RWPE2 (cell line): ENCODE data around the gene FTO.

ENCODE experiments used
- ATAC-seq: fragments of 200-7000 bp; cut with Tn5 transposase; 3 replicates; pipeline ENCODE4 v1.9.1; 2021; ENCODE audit warnings: low read depth
- DNase-seq: peaks from one replicate; pipeline ENCODE4 v3.0.0-alpha.2; 2020; ENCODE audit warnings: low spot score
- H3K27ac ChIP-seq: fragments of 450-650 bp; 2 replicates; pipeline ENCODE4 v1.5.1; 2017; ENCODE audit warnings: mild to moderate bottlenecking; ENCODE audit not compliant: poor library complexity, severe bottlenecking
- H3K27me3 ChIP-seq: fragments of 250-450 bp; sonication (Bioruptor Pico); 2 replicates; pipeline ENCODE4 v1.5.1; 2021; ENCODE audit warnings: mild to moderate bottlenecking, moderate library complexity; ENCODE audit not compliant: insufficient read depth, poor library complexity, severe bottlenecking
- H3K36me3 ChIP-seq: fragments of 250-450 bp; sonication (Bioruptor Pico); 2 replicates; pipeline ENCODE4 v1.5.1; 2020; ENCODE audit warnings: low read depth, mild to moderate bottlenecking, moderate library complexity
- H3K4me1 ChIP-seq: fragments of 250-450 bp; sonication (Bioruptor Pico); 2 replicates; pipeline ENCODE4 v1.5.1; 2021; ENCODE audit warnings: mild to moderate bottlenecking, moderate library complexity; ENCODE audit not compliant: insufficient read depth, poor library complexity, severe bottlenecking
- H3K4me3 ChIP-seq: fragments of 250-450 bp; sonication (Bioruptor Pico); 2 replicates; pipeline ENCODE4 v1.5.1; 2021; ENCODE audit warnings: mild to moderate bottlenecking, moderate library complexity; ENCODE audit not compliant: severe bottlenecking
- H3K9me3 ChIP-seq: fragments of 250-450 bp; sonication (Bioruptor Pico); 2 replicates; pipeline ENCODE4 v1.5.1; 2021; ENCODE audit warnings: mild to moderate bottlenecking, moderate library complexity; ENCODE audit not compliant: severe bottlenecking
- CTCF ChIP-seq: fragments of 450-650 bp; IDR thresholded peaks from one replicate; pipeline ENCODE4 v1.5.1; 2017; ENCODE audit warnings: mild to moderate bottlenecking, moderate library complexity; ENCODE audit not compliant: poor library complexity, severe bottlenecking

FTO gene

GRCh38 chr16:53703590-53704444 lies at the start of gene FTO, which contains the start of gene RPGRIP1L:
FTO (plus strand) TSS chr16:53704156.
RPGRIP1L (minus strand) TSS chr16:53703859; CDS start chr16:53700723, 3,136 bp downstream.
- Histone ChIP-seq H3K27ac (no peak within 1 kb of the TSS), H3K27me3 (no peaks in the 10 kb centered on the region), H3K4me3 (peak within 1 kb of the TSS; percentile 76), H3K9me3 (no peaks in the 10 kb centered on the region), H3K36me3 (peaks cover 19% of the 10 kb centered on the region), H3K4me1 (peaks cover 3% of the 10 kb centered on the region)
- DNase-seq (peak; percentile 98), ATAC-seq (peak; percentile 99)
- TF ChIP-seq CTCF: no peak

GRCh38 chr16:53654946-53655345 lies 49.0 kb upstream of the FTO start:
- ATAC-seq (no peak), DNase-seq (no peak)
- H3K36me3 ChIP-seq: peaks cover 34% of the 10 kb centered on the region
- no peak for TF ChIP-seq CTCF
- H3K27me3 ChIP-seq: no peaks in the 10 kb centered on the region
- H3K9me3 ChIP-seq: no peaks in the 10 kb centered on the region
- H3K4me1 ChIP-seq: no peaks in the 10 kb centered on the region
- no peak overlapping the region for H3K27ac ChIP-seq
- no peak overlapping the region for H3K4me3 ChIP-seq

- no peak for ATAC-seq
- Histone ChIP-seq H3K4me3 (no peak overlapping the region), H3K36me3 (peaks cover 15% of the 10 kb centered on the region), H3K9me3 (no peaks in the 10 kb centered on the region), H3K27me3 (no peaks in the 10 kb centered on the region), H3K4me1 (no peaks in the 10 kb centered on the region), H3K27ac (no peak overlapping the region)
- no peak for DNase-seq
- no peak for TF ChIP-seq CTCF
Observed at GRCh38 chr16:53662072-53662471, 41.9 kb upstream of the FTO start.

GRCh38 chr16:53664724-53665345 lies 39.1 kb upstream of the FTO start:
- Histone ChIP-seq H3K9me3 (no peaks in the 10 kb centered on the region), H3K4me1 (no peaks in the 10 kb centered on the region), H3K27me3 (no peaks in the 10 kb centered on the region), H3K4me3 (no peak overlapping the region), H3K36me3 (peaks cover 11% of the 10 kb centered on the region; the same call in 1 of the 2 replicates), H3K27ac (no peak overlapping the region)
- TF ChIP-seq CTCF: no peak
- DNase-seq: no peak
- ATAC-seq: no peak
